Liver (tissue), 9 donors: Measurements from ENCODE around the gene FREM2. TPM values are rescaled to one million over a fixed set of nuclear protein-coding genes. Genes with fewer than 3 reads are reported as not detected.

Experiments used
- DNase-seq: peaks from one replicate; pipeline ENCODE4 v3.0.0-alpha.2; 2017; ENCODE audit warnings: low spot score
- H3K27ac ChIP-seq, 2 donors: one replicate each; pipeline ENCODE4 v1.7.0; 2013; ENCODE audit warnings: inconsistent platforms in 2 of 2, low read length in 2 of 2, control low read depth in 1 of 2, low read depth in 1 of 2, mild to moderate bottlenecking in 1 of 2
- H3K27me3 ChIP-seq, 4 donors: one replicate each; pipeline versions ENCODE4 v1.6.1 to v1.7.0; 2013; ENCODE audit warnings: low read length in 3 of 4, inconsistent platforms in 1 of 4, mild to moderate bottlenecking in 1 of 4, moderate library complexity in 1 of 4; ENCODE audit not compliant: control insufficient read depth in 4 of 4, insufficient read depth in 4 of 4
- H3K36me3 ChIP-seq, 4 donors: one replicate each; pipeline versions ENCODE4 v1.6.1 to v1.7.0; 2013; ENCODE audit warnings: low read length in 3 of 4, mild to moderate bottlenecking in 3 of 4, low read depth in 1 of 4, moderate library complexity in 1 of 4; ENCODE audit not compliant: control insufficient read depth in 4 of 4, insufficient read depth in 3 of 4
- H3K4me1 ChIP-seq, 4 donors: one replicate each; pipeline versions ENCODE4 v1.6.1 to v1.7.0; 2013; ENCODE audit warnings: low read length in 3 of 4, mild to moderate bottlenecking in 3 of 4, moderate library complexity in 1 of 4; ENCODE audit not compliant: control insufficient read depth in 4 of 4, insufficient read depth in 4 of 4
- H3K4me3 ChIP-seq, 3 donors: one replicate each; pipeline versions ENCODE4 v1.6.1 to v1.7.0; 2013; ENCODE audit warnings: low read length in 3 of 3, control low read depth in 1 of 3, low read depth in 1 of 3, mild to moderate bottlenecking in 1 of 3
- H3K9ac ChIP-seq, 2 donors: one replicate each; pipeline ENCODE4 v1.7.0; 2013; ENCODE audit warnings: low read length in 2 of 2, mild to moderate bottlenecking in 2 of 2, moderate library complexity in 2 of 2, control low read depth in 1 of 2, low read depth in 1 of 2
- H3K9me3 ChIP-seq, 4 donors: one replicate each; pipeline versions ENCODE4 v1.6.1 to v1.7.0; 2013; ENCODE audit warnings: low read length in 3 of 4; ENCODE audit not compliant: control insufficient read depth in 4 of 4
- EGR1 ChIP-seq, 2 donors: IDR thresholded peaks; 2 replicates each; pipeline ENCODE4 v1.6.1; 2016 to 2018; ENCODE audit warnings: antibody characterized with exemption in 2 of 2, low read depth in 2 of 2
- FOXA1 ChIP-seq: IDR thresholded peaks from 2 replicates; pipeline ENCODE4 v1.6.1; 2016; ENCODE audit warnings: antibody characterized with exemption
- FOXA2 ChIP-seq: IDR thresholded peaks from 2 replicates; pipeline ENCODE4 v1.6.1; 2016; ENCODE audit warnings: antibody characterized with exemption
- HNF4G ChIP-seq: IDR thresholded peaks from 2 replicates; pipeline ENCODE4 v1.6.1; 2016; ENCODE audit warnings: antibody characterized with exemption
- REST ChIP-seq: IDR thresholded peaks from 2 replicates; pipeline ENCODE4 v1.6.1; 2016; ENCODE audit warnings: antibody characterized with exemption, mild to moderate bottlenecking
- RXRA ChIP-seq, 2 donors: IDR thresholded peaks; 2 replicates each; pipeline ENCODE4 v1.6.1; 2017 to 2018; ENCODE audit warnings: antibody characterized with exemption in 2 of 2, mild to moderate bottlenecking in 1 of 2
- SP1 ChIP-seq: IDR thresholded peaks from 2 replicates; pipeline ENCODE4 v1.6.1; 2018; ENCODE audit warnings: antibody characterized with exemption, mild to moderate bottlenecking
- TAF1 ChIP-seq: conservative IDR thresholded peaks from 2 replicates; pipeline ENCODE4 v1.6.1; 2016; ENCODE audit warnings: antibody characterized with exemption, mild to moderate bottlenecking
- YY1 ChIP-seq: IDR thresholded peaks from 2 replicates; pipeline ENCODE4 v1.6.1; 2016; ENCODE audit warnings: antibody characterized with exemption, mild to moderate bottlenecking
- WGBS: extraction: QIAGEN DNeasy Blood & Tissue Kit; methylation state at CpG from one replicate; pipeline ENCODE4 v1.1.7; 2013; 5-methylcytosine and 5-hydroxymethylcytosine counted together
- polyA plus RNA-seq, 2 donors: library from polyadenylated mRNA; stranded (reverse) in 1 of 2; unstranded in 1 of 2; fragments of 200-250 nt in 1 of 2; fragments of >200 nt in 1 of 2; fragmentation: Nextera tagmentation in 1 of 2; extraction: Ambion mirVana in 1 of 2; gene quantifications; one replicate each; pipeline versions ENCODE4 v1.2.1 to v1.2.3, GENCODE V29; 2013 to 2015
- total RNA-seq, 2 donors: library from RNA; depleted of rRNA; stranded (reverse); fragments of >200 nt; gene quantifications; one replicate each; pipeline ENCODE4 v1.2.3, GENCODE V29; 2014
- TF ChIP-seq, protein P1 (sequence below): IDR thresholded peaks from 2 replicates; pipeline ENCODE4 v1.6.1; 2016; ENCODE audit warnings: antibody characterized with exemption
- TF ChIP-seq, protein P2 (sequence below): IDR thresholded peaks from 2 replicates; pipeline ENCODE4 v1.6.1; 2016; ENCODE audit warnings: antibody characterized with exemption
- TF ChIP-seq, protein P3 (sequence below): IDR thresholded peaks from 2 replicates; pipeline ENCODE4 v1.6.1; 2016; ENCODE audit warnings: antibody characterized with exemption
- TF ChIP-seq, protein P4 (sequence below): fragments of 150-350 bp; IDR thresholded peaks from 2 replicates; pipeline ENCODE4 v1.5.1; 2017; ENCODE audit warnings: improper control_type of control experiment, low read depth, low read length; ENCODE audit not compliant: missing input control
- donor health status: healthy.
- donor health status: healthy.
- donor health status: healthy.
- donor health status: healthy.
- donor health status: healthy.

FREM2 gene
- total and polyA plus RNA-seq, 4 donors, result 0.17 to 1.7 (median 0.37) TPM

- no peak for TF ChIP-seq RXRA (IDR thresholded peaks at IDR 0.05)
- no peak for TF ChIP-seq EGR1 (IDR thresholded peaks at IDR 0.05; ENCODE audit: low read depth in 2 of 2)
Observed at GRCh38 chr13:38671980-38672379, 14.9 kb upstream of the FREM2 start (continued).

GRCh38 chr13:38674208-38674607, 12.7 kb upstream of the FREM2 start:
- H3K27ac ChIP-seq, result no peak overlapping the region
- no peak for DNase-seq
- H3K4me3 ChIP-seq, result no peak overlapping the region
- H3K4me1 ChIP-seq, result peaks cover 0 to 2% (median 0%) of the 10 kb centered on the region in 4 donors
- H3K9me3 ChIP-seq, result no peaks in the 10 kb centered on the region
- no peaks in the 10 kb centered on the region for H3K27me3 ChIP-seq
- TF ChIP-seq REST (no peak), RXRA (IDR thresholded peaks at IDR 0.05) (no peak), SP1 (no peak), TAF1 (no peak), HNF4G (no peak)
- TF ChIP-seq, protein P1, sequence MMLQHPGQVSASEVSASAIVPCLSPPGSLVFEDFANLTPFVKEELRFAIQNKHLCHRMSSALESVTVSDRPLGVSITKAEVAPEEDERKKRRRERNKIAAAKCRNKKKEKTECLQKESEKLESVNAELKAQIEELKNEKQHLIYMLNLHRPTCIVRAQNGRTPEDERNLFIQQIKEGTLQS, result no peak
- TF ChIP-seq, protein P2, sequence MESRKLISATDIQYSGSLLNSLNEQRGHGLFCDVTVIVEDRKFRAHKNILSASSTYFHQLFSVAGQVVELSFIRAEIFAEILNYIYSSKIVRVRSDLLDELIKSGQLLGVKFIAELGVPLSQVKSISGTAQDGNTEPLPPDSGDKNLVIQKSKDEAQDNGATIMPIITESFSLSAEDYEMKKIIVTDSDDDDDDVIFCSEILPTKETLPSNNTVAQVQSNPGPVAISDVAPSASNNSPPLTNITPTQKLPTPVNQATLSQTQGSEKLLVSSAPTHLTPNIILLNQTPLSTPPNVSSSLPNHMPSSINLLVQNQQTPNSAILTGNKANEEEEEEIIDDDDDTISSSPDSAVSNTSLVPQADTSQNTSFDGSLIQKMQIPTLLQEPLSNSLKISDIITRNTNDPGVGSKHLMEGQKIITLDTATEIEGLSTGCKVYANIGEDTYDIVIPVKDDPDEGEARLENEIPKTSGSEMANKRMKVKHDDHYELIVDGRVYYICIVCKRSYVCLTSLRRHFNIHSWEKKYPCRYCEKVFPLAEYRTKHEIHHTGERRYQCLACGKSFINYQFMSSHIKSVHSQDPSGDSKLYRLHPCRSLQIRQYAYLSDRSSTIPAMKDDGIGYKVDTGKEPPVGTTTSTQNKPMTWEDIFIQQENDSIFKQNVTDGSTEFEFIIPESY, result no peak
- TF ChIP-seq, protein P3, sequence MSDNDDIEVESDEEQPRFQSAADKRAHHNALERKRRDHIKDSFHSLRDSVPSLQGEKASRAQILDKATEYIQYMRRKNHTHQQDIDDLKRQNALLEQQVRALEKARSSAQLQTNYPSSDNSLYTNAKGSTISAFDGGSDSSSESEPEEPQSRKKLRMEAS, result no peak
- TF ChIP-seq, protein P4, sequence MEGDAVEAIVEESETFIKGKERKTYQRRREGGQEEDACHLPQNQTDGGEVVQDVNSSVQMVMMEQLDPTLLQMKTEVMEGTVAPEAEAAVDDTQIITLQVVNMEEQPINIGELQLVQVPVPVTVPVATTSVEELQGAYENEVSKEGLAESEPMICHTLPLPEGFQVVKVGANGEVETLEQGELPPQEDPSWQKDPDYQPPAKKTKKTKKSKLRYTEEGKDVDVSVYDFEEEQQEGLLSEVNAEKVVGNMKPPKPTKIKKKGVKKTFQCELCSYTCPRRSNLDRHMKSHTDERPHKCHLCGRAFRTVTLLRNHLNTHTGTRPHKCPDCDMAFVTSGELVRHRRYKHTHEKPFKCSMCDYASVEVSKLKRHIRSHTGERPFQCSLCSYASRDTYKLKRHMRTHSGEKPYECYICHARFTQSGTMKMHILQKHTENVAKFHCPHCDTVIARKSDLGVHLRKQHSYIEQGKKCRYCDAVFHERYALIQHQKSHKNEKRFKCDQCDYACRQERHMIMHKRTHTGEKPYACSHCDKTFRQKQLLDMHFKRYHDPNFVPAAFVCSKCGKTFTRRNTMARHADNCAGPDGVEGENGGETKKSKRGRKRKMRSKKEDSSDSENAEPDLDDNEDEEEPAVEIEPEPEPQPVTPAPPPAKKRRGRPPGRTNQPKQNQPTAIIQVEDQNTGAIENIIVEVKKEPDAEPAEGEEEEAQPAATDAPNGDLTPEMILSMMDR, result no peak
- H3K36me3 ChIP-seq, result no peaks in the 10 kb centered on the region
- whole genome bisulfite sequencing, result 64% methylated on average over 4 of the region's 4 CpGs
- no peak overlapping the region for H3K9ac ChIP-seq

GRCh38 chr13:38680912-38681311, 6.0 kb upstream of the FREM2 start:
- Histone ChIP-seq H3K4me1 (peaks cover 0 to 6% (median 4%) of the 10 kb centered on the region in 4 donors), H3K4me3 (no peak overlapping the region), H3K9ac (no peak overlapping the region), H3K36me3 (no peaks in the 10 kb centered on the region), H3K27ac (no peak overlapping the region), H3K9me3 (no peaks in the 10 kb centered on the region), H3K27me3 (peaks cover 0 to 2% (median 0%) of the 10 kb centered on the region in 4 donors)
- 90% methylated on average over 1 of the region's 1 CpG for WGBS
- DNase-seq, result no peak
- TF ChIP-seq, protein P1, result no peak
- TF ChIP-seq, protein P3, result no peak
- TF ChIP-seq YY1, result no peak
- TF ChIP-seq, protein P2, result no peak
- no peak for TF ChIP-seq RXRA (IDR thresholded peaks at IDR 0.05)
- TF ChIP-seq TAF1, result no peak
- TF ChIP-seq REST, result no peak
- no peak for TF ChIP-seq FOXA1
- no peak for TF ChIP-seq HNF4G
- no peak for TF ChIP-seq FOXA2
